NT2/D1 (cell line): ENCODE results near the gene NDST1.

ENCODE experiments used
- SUZ12 ChIP-seq: IDR thresholded peaks from 2 replicates; pipeline ENCODE4 v1.6.1; 2011; ENCODE audit not compliant: insufficient read length, insufficient read depth; ENCODE audit errors: extremely low read depth
- YY1 ChIP-seq: IDR thresholded peaks from 2 replicates; pipeline ENCODE4 v1.6.1; 2011; ENCODE audit not compliant: insufficient read length, insufficient read depth
- ZNF274 ChIP-seq: IDR thresholded peaks from 2 replicates; pipeline ENCODE4 v1.6.1; 2011; ENCODE audit warnings: mild to moderate bottlenecking, low read depth, low read length

DNA sequence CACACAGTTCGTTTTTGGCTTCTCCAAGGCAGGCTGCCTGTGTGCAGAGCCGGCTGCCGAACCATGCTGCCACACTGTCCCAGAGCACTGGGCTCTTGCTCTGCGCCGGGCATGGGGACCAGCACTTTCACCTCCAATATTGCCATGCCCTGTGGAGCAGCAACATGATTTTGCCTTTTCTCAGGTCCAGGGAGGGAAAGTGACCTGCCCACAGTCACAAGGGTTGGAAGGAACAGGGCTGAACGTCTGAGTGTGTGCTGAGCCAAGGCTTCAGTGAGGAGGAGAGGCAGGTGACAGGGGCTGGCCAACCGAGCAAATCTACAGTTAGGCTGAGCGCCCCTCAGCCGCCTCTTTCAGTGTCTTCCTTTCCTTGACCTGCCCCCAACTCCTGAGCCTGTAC is 98.5 kb downstream of the NDST1 start:
- TF ChIP-seq YY1 (no peak), ZNF274 (no peak), SUZ12 (no peak)
